Stimulated activated CD8-positive, alpha-beta memory T cell treated with anti-CD3 and anti-CD28 coated beads, Interleukin-7, amount 100 ng/mL, for 48 hours (primary cell): ENCODE data around the gene CTPS2.
"Not testable (repeated sequence)": the region's sequence is repeated elsewhere in the genome, so short reads cannot be mapped to it uniquely, and the experiment has no call there.

Source experiments
- DNase-seq, 2 donors: peaks; one replicate each; pipeline ENCODE4 v3.0.0-alpha.2; 2020; ENCODE audit warnings: low read depth in 1 of 2; ENCODE audit errors: extremely low read depth in 1 of 2

The CTPS2 gene

GRCh38 chrX:16658284-16658683, 54.2 kb downstream of the CTPS2 start:
- DNase-seq, result no peak

DNA sequence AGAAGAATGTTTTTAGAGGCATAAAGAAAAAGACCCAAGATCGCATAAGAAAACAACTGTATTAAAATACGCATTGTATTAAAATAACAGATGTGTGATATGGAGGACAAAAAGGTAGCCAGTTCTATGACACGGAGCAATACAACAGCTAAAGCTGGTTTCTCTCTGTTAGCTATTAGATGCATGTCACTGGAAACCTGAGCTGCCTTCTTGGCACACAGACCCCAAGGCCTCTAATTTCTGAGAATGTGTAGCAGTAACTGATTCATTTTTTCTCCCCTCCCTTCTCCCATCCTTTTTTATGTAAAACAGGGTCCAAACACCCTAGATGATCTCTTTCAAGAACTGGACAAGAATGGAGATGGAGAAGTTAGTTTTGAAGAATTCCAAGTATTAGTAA, 58.4 kb downstream of the CTPS2 start:
- no peak for DNase-seq

- DNase-seq, result no peak
Observed at GRCh38 chrX:16653424-16653823, 59.0 kb downstream of the CTPS2 start.

- no peak for DNase-seq
Observed at GRCh38 chrX:16651391-16652024, 61.0 kb downstream of the CTPS2 start.

GRCh38 chrX:16649858-16650257, 62.6 kb downstream of the CTPS2 start, which contains the start of gene S100G:
Gene S100G (plus strand): TSS chrX:16650158. CDS start chrX:16651007, 849 bp downstream.
- no peak for DNase-seq

- no peak for DNase-seq
Observed at GRCh38 chrX:16646366-16647138, 65.9 kb downstream of the CTPS2 start.

DNA sequence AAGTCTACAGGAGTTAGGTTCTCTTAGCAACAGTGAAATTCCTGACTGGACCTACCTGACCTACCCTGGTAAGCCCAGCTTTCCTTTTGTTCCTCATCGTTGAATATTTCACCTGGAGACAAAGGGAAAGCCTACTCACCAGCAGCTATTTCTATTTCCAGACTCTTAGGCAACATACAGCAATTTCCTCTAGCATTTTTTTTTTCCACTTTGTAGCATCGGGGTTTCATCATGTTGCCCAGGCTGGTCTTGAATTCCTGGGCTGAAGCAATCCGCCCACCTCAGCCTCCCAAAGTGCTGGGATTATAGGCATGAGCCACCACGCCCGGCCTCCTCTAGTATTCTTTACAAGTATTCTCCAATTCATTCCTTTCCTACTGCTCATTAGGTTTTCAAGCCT, 69.3 kb downstream of the CTPS2 start:
- no peak for DNase-seq

- DNase-seq, result no peak
Observed at GRCh38 chrX:16640823-16641222, 71.6 kb downstream of the CTPS2 start.

DNA sequence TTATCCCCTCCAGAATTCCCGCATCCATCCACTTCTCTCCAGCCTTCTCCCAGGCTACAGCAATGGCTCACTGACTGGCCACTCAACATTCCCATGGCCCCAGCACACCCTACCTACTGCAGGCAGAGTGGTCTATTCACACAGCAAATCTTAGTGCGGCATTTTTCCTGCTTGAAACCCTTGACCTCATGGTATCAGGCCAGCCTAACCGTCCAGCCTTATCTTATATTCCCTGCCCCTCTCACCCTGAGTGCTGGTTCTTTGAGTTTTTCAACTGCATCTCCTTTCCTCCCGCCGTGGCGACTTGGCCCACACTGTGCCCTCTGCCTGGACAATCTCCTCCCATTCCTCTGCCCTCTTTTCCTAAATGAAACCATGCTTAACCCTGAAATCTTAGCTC, 72.5 kb downstream of the CTPS2 start:
- no peak for DNase-seq

GRCh38 chrX:16638533-16638932, 73.9 kb downstream of the CTPS2 start:
- DNase-seq, result no peak

DNA sequence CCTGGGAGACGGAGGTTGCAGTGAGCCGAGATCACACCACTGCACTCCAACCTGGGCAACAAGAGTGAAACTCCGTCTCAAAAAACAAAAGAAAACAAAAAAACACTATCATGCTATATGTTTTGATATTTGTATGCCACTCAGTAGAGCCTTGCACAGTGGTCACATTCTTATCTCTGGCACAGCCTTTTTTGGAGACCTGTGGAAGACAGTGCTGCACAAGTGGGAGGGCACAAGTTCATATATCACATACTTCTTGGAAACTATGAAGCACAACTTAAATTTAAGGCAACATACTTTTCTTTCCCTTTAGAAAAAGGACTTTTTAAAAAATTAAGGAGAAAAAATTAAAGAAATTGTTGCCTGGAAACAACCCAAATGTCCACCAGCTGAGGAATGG, 76.9 kb downstream of the CTPS2 start:
- no peak for DNase-seq

GRCh38 chrX:16635040-16635439, 77.4 kb downstream of the CTPS2 start:
- DNase-seq, result no peak

DNA sequence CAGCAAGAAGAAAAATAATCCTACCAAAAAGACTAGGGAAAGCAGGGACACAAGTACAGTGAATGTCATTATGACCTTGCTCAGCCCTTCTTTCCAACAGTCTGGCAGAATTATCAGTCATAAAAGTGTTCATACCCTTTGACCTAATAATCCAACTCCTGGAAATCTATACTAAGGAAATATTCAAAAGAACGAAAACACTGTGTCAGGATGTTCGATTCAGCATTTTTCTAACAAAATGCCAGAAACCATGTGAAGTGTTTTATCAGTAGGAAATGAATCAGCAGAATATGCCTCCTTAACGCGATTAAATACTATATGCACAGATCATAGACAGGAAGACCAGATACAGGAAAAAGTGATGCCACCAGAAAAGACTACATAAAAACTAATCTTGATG, 78.7 kb downstream of the CTPS2 start:
- no peak for DNase-seq

DNA sequence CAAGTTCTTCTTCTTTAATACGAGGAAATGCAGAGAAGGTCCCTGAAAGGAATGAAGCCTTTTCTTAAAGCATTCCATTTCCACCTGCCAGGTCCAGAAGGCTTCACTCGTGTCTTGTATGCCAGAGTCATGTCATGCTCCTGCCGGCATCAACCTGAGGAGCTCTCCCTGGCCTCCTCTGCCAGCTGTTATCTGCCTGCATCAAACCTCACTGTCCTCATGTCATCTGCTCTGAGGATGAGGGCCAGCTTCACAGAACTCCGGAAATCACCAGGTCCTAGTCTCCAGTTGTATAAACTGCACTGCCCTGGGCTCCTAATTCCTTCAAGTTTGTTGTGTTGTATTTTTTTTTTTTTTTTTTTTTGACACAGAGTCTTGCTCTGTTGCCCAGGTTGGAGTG, 82.6 kb downstream of the CTPS2 start:
- DNase-seq, result no peak

DNA sequence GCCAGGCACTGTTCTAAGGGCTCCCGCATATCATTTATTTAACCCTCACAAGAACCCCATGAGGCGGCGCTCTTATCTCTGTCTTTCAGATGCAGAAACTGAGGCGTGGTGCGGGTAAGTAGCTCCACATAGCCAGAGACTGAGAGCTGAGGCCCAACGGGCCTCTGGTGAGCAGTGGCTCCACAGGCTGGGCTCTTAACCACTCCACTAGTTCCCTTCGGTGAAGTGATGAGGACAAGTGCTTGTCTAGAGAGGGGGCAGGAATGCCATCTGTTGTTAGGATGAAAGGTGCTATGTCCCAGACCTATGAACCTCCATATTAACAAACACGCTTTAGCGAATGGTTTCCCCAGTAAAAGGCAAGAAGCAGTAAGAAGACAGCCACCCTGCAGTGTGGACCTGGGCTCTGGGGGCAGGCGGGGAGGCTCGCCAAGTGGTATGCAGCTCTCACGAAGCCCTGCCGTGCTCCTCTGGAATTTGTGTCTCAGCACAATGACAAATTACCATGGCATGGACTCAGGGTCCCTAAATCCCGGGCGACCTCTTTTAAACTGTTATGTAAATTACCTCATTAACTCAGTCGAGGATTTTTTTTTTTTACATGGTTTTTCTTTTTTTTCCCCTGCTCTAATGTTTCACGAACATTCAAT, 83.4 kb downstream of the CTPS2 start:
- DNase-seq, result no peak

GRCh38 chrX:16628511-16628910, 84.0 kb downstream of the CTPS2 start:
- not testable (repeated sequence) for DNase-seq

GRCh38 chrX:16619024-16619423, 93.4 kb downstream of the CTPS2 start:
- DNase-seq, result no peak

DNA sequence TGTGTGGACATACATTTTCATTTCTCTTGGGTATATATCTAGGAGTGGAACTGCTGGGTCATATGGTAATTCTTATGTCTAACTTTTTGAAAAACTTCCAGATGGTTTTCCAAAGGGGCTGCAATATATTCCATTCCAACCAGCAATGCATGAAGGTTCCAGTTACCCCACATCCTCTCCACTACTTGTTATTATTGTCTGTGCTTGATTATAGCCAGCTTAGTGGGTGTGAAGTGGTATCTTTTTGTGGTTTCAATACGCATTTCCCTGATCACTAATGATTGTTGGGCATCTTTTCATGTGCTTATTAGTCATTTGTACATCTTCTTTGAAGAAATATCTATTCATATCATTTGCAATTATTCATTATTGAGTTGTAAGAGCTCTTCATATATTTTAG, 94.0 kb downstream of the CTPS2 start:
- no peak for DNase-seq

GRCh38 chrX:16617382-16617781, 95.1 kb downstream of the CTPS2 start:
- DNase-seq, result no peak

GRCh38 chrX:16612257-16612897, 100.1 kb downstream of the CTPS2 start:
- DNase-seq, result no peak

GRCh38 chrX:16610654-16611053, 101.8 kb downstream of the CTPS2 start:
- DNase-seq, result not testable (repeated sequence)
